KOPT-K1 (cell line): ENCODE results near the gene CFAP92.

Source experiments
- H3K27ac ChIP-seq: fragments of 200-600 bp; sonication (generic); 2 replicates; pipeline ENCODE4 v1.5.1; 2016; ENCODE audit warnings: antibody characterized with exemption, mild to moderate bottlenecking, low read depth, low read length; ENCODE audit not compliant: poor library complexity, severe bottlenecking
- H3K36me3 ChIP-seq: fragments of 200-600 bp; sonication (generic); 2 replicates; pipeline ENCODE4 v1.5.1; 2017; ENCODE audit warnings: antibody characterized with exemption, mild to moderate bottlenecking, low read length, moderate library complexity; ENCODE audit not compliant: insufficient read depth
- H3K9me3 ChIP-seq: fragments of 200-600 bp; sonication (generic); 2 replicates; pipeline ENCODE4 v1.5.1; 2017; ENCODE audit warnings: antibody characterized with exemption, low read length, mild to moderate bottlenecking; ENCODE audit not compliant: insufficient read depth, poor library complexity, severe bottlenecking

The CFAP92 gene

GRCh38 chr3:129003578-129004112, 9.8 kb upstream of the CFAP92 start:
- H3K36me3 ChIP-seq = no peaks in the 10 kb centered on the region
- no peak overlapping the region for H3K27ac ChIP-seq
- no peaks in the 10 kb centered on the region for H3K9me3 ChIP-seq

GRCh38 chr3:129002573-129003569, 9.0 kb upstream of the CFAP92 start:
- Histone ChIP-seq H3K9me3 (no peaks in the 10 kb centered on the region), H3K36me3 (no peaks in the 10 kb centered on the region), H3K27ac (no peak overlapping the region)

- H3K27ac ChIP-seq = no peak overlapping the region
- H3K36me3 ChIP-seq = no peaks in the 10 kb centered on the region
- no peaks in the 10 kb centered on the region for H3K9me3 ChIP-seq
These were observed 8.1 kb upstream of the CFAP92 start for GRCh38 chr3:129001806-129002572.

- Histone ChIP-seq H3K9me3 (no peaks in the 10 kb centered on the region), H3K36me3 (no peaks in the 10 kb centered on the region), H3K27ac (no peak within 1 kb of the TSS)
These were observed 7.4 kb upstream of the CFAP92 start, which contains the start of gene EFCC1 for GRCh38 chr3:129001101-129001805. Gene EFCC1 (plus strand): TSS chr3:129001304. CDS start chr3:129001629, 325 bp downstream.

GRCh38 chr3:129000742-129001100, 6.8 kb upstream of the CFAP92 start:
- no peaks in the 10 kb centered on the region for H3K9me3 ChIP-seq
- no peak overlapping the region for H3K27ac ChIP-seq
- no peaks in the 10 kb centered on the region for H3K36me3 ChIP-seq

GRCh38 chr3:128999102-128999501, 5.2 kb upstream of the CFAP92 start:
- Histone ChIP-seq H3K36me3 (no peaks in the 10 kb centered on the region), H3K27ac (peak overlapping the region; percentile 56)

GRCh38 chr3:128998561-128998960, 4.7 kb upstream of the CFAP92 start:
- H3K36me3 ChIP-seq = no peaks in the 10 kb centered on the region
- H3K9me3 ChIP-seq = no peaks in the 10 kb centered on the region
- peak overlapping the region; percentile 56 for H3K27ac ChIP-seq

More at GRCh38 chr3:128999102-128999501, 5.2 kb upstream of the CFAP92 start:
- H3K9me3 ChIP-seq = no peaks in the 10 kb centered on the region

- no peaks in the 10 kb centered on the region for H3K36me3 ChIP-seq
- H3K9me3 ChIP-seq = no peaks in the 10 kb centered on the region
- no peak overlapping the region for H3K27ac ChIP-seq
These were observed 3.7 kb upstream of the CFAP92 start for GRCh38 chr3:128997486-128998133.

GRCh38 chr3:128996726-128997125, 2.9 kb upstream of the CFAP92 start:
- Histone ChIP-seq H3K36me3 (no peaks in the 10 kb centered on the region), H3K9me3 (no peaks in the 10 kb centered on the region), H3K27ac (no peak overlapping the region)

GRCh38 chr3:128996200-128996599, 2.3 kb upstream of the CFAP92 start:
- H3K9me3 ChIP-seq = no peaks in the 10 kb centered on the region
- no peaks in the 10 kb centered on the region for H3K36me3 ChIP-seq
- no peak overlapping the region for H3K27ac ChIP-seq

- no peaks in the 10 kb centered on the region for H3K9me3 ChIP-seq
- peak overlapping the region; percentile 43 for H3K27ac ChIP-seq
- H3K36me3 ChIP-seq = no peaks in the 10 kb centered on the region
These were observed 1.9 kb upstream of the CFAP92 start for GRCh38 chr3:128995737-128996136.

GRCh38 chr3:128994581-128995546, 988 bp upstream of the CFAP92 start:
- H3K27ac ChIP-seq = peak overlapping the region; percentile 43
- H3K36me3 ChIP-seq = no peaks in the 10 kb centered on the region
- no peaks in the 10 kb centered on the region for H3K9me3 ChIP-seq

GRCh38 chr3:128994173-128994512, 267 bp upstream of the CFAP92 start:
- Histone ChIP-seq H3K27ac (peak overlapping the region; percentile 43), H3K36me3 (no peaks in the 10 kb centered on the region)

More at GRCh38 chr3:128994173-128994512, 267 bp upstream of the CFAP92 start:
- H3K9me3 ChIP-seq = no peaks in the 10 kb centered on the region
